GM19463 (cell line): ENCODE results near the gene TNFRSF8.
A peak's percentile ranks its signal among the peaks of the same experiment; 100 is the strongest.
"Not testable (repeated sequence)": the region's sequence is repeated elsewhere in the genome, so short reads cannot be mapped to it uniquely, and the experiment has no call there.

Experiments
- ATAC-seq: cut with Tn5 transposase; IDR thresholded peaks from one replicate; pipeline ENCODE4 v1.9.1; 2021; ENCODE audit warnings: mild to moderate bottlenecking, moderate library complexity; ENCODE audit not compliant: unreplicated experiment

Gene TNFRSF8

DNA sequence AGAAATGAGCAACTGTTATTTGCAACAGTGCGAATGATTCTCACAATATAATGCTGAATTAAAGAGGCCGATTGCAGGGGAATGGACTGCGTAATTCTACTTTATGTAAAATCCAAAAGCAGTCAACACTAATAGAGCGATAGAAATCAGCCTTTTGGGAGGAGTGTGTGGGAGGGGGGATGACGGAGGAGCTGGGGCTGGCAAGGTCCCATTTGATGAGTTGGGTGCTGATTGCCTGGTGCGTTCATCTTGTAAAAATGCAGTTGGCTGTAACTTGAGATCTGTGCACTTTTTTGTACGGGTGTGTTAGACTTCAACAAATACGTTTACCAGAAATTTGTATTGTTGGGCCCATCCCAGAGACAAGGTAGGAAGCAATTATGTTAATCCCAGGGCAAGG is 20.7 kb downstream of the TNFRSF8 start:
- no peak for ATAC-seq

DNA sequence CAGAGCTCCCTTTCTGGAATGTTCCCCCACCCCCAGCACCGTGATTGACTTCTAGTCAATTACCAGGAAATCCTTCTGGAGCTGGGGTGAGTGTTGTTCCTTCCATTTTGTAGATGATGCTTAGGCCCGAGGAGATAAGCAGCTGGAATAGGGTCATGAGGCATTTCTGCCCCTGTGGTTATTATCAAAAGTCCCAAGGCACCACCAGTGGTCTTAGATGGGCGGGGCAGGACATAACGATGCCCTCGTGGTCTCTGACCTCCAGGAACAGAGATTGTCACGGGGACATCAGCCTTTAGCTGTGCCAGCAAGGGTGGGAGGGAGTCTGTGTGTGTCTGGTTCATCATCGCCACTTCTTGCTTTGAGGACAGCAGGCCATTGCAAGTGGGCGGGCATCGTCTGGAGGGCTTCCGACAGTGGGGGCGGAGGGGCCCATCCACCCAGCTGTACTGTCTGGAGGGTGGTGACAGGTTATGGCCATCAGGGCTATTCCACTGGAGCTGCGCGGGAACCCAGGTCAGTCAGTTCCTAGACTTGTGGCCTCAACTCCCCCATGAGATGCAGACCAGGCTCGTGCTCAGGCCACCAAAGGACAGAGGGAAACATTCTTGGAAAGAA is 22.6 kb downstream of the TNFRSF8 start:
- ATAC-seq = no peak

DNA sequence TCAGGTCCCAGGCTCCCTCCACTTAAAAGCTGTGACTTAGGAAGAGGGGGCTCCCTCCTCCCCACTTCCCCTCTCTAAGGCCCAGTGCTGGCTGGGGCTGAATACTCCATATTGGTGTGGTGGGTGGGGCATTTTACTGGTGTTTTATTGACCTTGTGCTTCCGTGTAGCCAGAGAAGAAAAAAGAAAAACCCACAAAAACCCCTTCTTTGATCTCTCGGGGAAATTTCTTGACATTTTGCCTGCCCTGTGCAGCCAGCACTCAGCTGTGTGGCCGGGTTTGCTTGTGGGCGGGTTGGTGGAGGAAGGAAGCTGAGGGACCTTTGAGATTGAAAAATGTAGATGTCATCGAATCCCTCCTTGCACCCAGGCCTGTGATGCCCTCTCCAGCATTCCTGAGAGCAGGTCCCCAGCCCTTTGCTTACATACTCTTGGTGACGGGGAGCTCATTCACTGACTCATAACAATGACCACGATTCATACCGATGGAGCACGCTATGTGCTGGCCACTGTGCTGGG is 24.8 kb downstream of the TNFRSF8 start:
- peak; percentile 63 for ATAC-seq

DNA sequence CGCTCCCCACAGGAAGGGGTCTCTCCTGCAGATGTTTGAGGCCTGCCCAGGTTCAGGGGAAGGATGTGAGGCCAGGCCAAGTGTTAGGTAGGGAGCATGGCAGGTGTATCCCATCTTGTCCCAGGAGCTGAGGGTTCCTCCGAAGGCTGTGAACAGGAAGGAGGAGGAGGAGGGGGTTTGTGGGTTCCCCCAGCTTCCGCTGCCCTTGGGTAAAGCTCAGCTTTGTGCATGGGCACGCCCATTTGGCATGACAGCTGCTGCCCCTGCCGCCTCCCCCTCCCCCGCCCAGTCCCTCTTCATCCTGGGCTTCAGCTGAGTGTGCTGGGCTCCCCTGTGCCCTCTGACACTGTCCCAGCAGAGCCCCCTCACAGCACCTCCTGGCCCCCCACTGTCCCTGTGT is 25.5 kb downstream of the TNFRSF8 start:
- no peak for ATAC-seq

DNA sequence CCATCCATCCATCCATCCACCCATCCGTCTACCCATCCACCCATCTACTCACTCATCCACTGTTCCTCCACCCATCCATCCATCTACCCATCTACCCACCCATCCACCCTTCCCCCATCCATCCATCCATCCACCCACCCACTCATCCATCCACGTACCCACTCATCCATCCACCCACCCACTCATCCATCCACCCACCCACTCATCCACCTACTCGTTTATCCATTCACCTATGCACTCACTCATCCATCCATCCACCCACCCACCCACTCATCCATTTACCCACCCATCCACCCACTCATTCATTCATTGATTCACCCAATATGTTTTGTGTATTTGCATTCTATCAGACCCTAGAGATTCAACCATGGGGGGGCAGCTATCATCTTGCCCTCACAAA is 27.2 kb downstream of the TNFRSF8 start:
- ATAC-seq = no peak

DNA sequence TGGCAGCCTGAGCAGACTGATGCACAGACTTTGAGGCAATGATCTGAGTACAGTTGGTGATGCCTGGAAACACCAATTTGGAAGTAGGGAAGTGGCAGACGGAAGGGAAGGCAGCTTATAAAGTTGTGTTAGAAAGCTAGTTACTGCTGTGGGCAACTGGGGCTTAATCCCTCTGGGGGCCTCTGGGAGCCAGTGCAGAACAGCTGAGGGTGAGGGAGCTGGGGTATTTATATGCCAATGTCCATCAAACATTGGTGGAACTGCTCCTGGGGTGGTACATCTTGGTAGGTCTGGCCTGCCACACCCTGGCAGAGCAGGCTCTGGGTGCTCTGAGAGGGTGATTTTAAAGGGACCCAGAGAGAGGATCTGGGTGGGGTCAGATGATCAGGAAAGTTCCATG is 28.1 kb downstream of the TNFRSF8 start:
- no peak for ATAC-seq

DNA sequence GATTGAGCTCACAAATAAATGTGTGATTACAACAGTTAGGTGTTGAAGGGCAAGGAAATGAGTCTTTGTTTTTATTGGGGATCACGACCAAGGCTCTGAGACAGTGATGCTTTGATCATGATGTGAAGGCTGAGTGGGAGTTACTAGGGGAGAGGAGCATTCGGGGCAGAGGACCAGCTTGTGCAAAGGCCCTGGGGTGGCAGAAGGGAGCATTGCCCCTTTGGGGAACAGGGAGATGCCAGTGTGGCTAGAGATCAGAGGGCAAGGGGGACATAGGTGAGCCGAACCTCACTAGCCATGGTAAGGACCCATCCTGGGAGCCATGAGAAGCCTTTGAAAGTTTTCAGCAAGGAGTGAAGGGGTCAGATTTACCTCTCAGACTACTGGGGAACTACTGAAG is 31.1 kb downstream of the TNFRSF8 start:
- ATAC-seq = no peak

DNA sequence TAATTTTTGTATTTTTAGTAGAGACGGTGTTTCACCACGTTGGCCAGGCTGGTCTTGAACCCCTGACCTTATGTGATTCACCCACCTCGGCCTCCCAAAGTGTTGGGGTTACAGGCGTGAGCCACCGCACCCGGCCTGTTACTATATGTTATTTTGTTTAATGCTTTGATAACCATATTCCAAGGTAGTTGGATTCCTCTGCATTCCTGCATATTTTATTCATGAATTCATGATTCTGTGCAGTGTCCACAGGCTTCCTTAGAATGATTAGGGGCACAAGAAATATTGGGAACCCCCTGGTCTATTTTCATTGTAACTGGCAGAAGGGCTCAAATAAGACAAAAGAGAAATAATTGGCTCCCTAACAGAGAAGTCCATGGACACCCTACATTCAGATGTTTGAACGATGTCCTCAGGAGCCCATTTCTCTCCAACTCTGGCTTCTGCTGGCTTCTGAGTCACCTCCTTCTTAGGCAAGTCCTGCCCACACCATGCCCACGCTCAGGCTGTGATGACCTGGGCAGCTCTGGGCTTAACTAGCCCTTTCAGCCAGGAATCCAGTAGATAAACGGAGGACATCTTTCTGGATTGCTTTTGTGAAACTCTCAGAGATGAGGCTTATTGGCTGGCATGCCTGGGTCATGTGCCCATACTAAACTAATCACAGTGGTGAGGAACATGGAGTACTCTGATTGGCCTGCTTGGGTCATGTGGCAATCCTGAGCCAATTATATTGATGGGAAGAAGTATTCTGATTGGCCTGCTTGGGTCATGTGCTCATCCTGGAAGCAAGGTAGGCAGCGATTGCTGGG is 32.6 kb downstream of the TNFRSF8 start:
- no peak for ATAC-seq

DNA sequence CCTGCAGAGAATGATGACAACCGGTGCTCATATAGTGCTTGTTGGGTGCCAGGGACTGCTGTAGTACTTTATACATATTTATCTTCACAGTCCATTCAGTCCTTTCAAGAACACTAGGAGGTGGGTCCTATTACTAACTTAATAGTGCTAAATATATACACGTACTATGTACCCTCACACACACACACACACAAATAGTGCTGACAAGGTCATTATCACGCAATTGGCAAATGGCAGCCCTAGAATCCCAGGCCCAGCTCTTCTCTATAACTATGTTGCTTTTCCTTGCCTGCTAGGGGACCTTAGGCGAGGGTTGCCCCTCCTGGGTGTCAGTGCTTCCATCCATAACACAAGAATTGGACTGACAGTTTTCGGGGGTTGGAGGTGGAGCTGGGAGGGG is 33.5 kb downstream of the TNFRSF8 start:
- no peak for ATAC-seq

DNA sequence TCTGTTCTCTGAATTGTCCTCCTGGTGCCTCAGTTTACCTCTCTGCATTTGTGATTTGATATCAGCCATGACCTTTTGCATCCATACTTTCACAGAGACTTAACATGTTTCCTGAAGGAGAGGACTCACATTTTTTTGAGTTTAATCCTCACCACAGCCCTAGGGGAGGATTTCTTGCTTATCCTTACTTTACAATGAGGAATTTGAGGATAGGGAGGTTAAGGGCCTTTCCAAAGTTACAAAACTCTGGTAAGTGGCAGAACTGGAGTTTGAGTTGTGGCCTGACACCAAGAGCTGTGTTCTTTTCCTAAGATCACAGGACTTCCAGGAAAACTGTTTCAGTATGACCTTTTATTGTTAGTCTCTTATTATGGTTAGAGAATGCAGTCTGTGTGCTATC is 34.2 kb downstream of the TNFRSF8 start:
- no peak for ATAC-seq

DNA sequence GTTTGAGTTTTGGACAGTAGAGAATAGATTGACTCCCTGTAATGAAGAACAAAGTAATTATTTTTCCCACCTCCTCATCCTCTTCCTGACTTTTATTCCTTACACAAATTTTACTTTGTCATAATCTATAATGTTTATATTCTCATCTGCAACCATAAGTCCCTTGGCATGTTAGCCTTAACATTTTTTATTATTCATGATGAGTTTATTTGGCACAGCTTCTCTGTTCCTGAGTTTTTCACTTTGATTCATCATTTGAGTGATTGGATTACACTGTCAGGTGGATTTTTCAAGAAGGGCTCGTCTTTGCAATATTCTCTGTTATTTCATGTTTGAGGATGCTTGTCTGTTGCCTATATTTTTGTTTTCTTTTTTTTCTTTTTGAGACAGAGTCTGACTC is 35.7 kb downstream of the TNFRSF8 start:
- ATAC-seq = no peak

DNA sequence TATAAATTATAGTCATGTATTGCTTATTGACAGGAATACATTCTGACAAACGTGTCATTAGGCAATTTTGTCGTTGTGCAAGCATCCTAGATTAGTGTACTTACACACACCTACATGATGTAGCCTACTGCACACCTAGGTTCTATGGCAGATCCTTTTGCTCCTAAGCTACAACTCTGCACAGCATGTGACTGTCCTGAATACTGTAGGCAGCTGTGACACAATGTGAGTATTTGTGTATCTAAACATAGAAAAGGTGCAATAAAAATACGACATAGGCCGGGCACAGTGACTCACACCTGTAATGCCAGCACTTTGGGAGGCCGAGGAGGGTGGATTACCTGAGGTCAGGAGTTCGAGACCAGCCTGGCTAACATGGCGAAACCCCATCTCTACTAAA is 36.5 kb downstream of the TNFRSF8 start:
- no peak for ATAC-seq

DNA sequence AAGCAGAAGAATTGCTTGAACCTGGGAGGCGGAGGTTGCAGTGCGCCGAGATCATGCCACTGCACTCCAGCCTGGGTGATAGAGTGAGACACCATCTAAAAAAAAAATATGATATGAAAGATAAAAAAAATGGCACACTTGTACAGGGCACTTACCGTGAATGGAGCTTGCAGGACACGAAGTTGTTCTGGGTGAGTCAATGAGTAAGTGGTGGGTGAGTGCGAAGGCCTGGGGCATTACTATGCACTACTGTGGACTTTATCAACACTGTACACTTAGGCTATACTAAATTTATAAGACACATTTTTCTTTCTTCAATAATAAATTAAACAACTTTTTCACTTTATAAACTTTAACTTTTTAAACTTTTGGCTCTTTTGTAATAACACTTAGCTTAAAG is 37.0 kb downstream of the TNFRSF8 start:
- ATAC-seq = no peak

DNA sequence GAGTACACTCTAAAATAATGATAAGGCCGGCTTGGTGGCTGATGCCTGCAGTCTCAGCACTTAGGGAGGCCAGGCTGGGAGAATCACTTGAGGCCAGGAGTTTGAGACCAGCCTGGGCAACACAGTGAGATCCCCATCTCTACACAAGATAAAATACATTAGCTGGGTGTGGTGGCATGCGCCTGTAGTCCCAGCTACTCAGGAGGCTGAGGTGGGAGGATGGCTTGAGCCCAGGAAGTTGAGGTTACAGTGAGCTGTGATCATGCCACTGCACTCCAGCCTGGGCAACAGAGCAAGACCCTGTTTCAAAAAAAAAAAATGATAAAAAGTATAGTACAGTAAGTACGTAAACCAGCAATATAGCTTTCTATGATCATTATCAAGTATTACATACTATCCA is 38.0 kb downstream of the TNFRSF8 start:
- not testable (repeated sequence) for ATAC-seq

DNA sequence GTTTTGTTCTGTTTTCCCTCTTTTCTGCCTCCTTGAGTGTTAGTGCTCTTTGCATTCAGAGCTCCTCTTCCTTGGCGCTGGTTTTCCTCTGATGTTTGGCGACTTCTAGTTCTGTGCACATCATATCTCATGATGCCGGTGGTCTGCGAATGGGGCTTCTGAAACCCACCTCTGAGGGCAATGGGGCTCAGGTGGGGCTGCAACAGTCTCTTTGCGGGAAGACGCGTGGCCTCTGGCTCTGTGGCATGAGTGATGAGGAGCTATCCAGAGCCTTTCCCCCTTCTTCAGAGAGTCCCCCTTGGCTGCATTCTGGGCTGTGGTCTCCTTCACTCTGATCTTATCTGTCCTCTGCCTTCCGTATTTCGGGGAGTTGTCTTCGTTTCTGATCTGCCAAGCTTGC is 39.0 kb downstream of the TNFRSF8 start:
- no peak for ATAC-seq

DNA sequence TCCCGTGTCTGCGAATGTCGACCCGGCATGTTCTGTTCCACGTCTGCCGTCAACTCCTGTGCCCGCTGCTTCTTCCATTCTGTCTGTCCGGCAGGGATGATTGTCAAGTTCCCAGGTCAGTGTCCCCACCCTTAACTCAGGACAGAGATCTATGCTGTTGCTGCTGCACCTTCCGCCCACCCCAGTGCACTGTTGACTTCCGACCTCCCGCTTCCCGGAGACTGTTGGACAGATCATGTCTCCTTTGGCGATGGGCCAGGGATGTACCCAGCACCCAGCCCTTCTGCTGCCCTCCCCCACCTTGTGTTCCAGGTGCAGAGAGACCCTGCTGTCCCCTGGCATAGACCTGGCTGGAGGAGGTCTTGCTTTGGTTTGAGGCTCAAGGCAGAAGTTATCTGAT is 41.3 kb downstream of the TNFRSF8 start:
- ATAC-seq = no peak

DNA sequence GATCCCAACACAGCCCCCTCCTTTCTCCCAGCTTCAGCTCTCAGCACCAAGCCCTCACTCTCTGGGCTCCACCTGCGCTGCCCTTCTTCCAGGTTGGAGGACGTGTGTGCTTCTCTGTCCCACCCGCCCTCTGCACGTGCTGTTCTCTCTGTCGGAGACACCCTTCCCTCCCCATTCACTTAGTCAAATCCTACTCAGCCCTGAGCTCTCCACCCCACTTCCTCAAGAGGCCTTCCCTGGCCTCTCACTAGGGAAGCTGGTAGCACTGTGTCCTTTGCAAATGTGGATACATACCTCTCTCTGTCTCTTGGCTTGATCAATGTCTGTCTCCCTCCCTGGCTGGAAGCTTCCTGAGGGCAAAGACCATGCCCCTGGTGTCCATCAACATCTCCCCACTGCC is 43.0 kb downstream of the TNFRSF8 start:
- no peak for ATAC-seq

DNA sequence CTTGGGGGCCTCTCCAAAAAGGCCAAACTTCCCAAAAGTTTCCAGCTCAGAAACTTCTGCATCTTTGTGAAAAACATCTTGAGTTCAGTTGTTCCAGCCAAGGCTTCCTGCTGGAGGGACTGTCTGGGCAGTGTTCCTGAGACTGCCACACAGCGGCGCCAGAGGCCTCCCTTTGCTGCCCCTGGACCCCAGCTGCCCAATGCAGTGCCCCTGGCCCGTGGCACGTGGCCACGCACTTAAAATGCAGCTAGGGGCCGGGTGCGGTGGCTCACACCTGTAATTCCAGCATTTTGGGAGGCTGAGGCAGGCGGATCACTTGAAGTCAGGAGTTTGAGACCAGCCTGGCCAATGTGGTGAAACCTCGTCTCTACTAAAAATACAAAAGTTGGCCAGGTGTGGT is 43.8 kb downstream of the TNFRSF8 start:
- ATAC-seq = not testable (repeated sequence)

DNA sequence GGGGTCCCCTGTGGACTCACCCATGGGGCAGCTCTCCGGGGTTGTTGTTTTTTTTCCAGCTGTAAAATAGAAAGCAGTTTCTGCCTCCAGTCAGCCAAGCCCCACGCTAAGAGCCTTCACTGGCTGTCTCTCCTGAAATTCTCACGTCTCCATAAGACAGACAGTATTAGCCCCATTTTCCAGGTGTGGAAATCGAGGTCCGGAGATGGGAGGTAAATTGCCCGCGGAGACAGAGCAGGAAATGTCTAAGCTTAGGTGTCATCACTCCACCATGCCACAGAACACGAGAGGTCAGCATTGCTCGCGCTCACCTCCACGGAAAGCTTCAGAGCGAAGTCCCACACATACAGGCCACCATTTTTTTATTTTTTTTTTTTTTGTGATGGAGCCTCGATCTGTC is 44.6 kb downstream of the TNFRSF8 start:
- ATAC-seq = no peak

DNA sequence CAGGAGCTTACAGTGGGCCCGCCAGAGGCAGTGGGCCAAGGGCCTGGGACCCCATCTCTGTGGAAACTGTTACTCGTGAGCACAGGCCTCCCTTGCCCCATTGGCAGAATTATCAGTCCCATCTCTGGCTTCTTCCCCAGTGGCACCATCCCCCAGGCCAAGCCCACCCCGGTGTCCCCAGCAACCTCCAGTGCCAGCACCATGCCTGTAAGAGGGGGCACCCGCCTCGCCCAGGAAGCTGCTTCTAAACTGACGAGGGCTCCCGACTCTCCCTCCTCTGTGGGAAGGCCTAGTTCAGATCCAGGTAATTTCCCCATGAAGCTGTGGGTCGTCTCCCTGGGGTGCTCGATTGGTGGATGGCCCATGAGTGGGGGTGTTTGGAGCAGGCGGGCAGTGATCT is 46.8 kb downstream of the TNFRSF8 start:
- no peak for ATAC-seq

DNA sequence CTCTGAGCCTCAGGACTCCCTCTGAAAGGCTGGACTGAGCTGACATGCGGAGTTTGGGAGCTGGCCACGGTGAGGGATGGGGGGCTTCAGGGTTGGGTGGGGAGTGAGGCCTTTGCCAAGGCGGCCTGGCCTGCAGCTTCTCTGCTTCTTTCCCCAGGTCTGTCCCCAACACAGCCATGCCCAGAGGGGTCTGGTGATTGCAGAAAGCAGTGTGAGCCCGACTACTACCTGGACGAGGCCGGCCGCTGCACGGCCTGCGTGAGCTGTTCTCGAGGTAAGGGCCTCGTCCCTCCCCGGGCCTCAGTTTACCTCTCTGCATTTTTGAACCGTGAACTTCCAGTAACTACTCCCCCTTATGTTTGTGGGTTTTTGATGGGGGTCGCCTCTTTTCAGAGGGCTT is 48.6 kb downstream of the TNFRSF8 start:
- ATAC-seq = no peak

DNA sequence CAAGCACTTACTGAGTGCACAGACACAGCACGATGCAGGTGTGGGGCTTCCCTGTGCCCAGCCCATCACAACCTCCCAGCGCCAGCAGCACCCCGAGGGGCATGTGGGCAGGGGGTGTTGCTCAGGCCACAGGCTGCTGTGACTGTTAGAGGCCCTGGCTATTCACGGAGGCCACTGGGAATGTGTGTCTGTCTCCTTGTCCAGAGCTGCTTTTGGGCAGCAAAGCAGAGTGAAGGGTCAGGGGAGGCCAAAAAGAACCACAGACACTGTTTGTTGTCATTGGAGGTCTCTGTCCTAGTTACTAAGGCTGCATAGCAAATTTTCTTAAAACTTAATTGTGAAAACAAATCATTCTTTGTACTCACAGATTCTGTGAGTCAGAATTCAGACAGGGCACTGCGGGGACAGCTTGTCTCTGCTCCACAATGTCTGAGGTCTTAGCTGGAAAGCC is 49.6 kb downstream of the TNFRSF8 start:
- ATAC-seq = no peak
